HCT116 (cell line): Measurements from ENCODE around the gene C19orf25. TPM values are rescaled to one million over a fixed set of nuclear protein-coding genes. Genes with fewer than 3 reads are reported as not detected.

Source experiments
- ATAC-seq: fragments of 200-7000 bp; cut with Tn5 transposase; 2 replicates; pipeline ENCODE4 v1.9.1; 2020; ENCODE audit warnings: mild to moderate bottlenecking, moderate library complexity
- BruUV-seq: library from RNA; stranded (reverse); fragments of 400-500 nt; replicated peaks from 2 replicates; lab custom pipeline; 2021; lab: Mats Ljungman, UMichigan
- CTCF ChIA-PET: fragments of 300-600 bp; sonication (Branson Sonifier 250); formaldehyde crosslinking; loops from one replicate; lab custom pipeline; 2021; ENCODE audit warnings: antibody characterized with exemption; lab: Charles Lee
- POLR2A ChIA-PET: fragments of 300-600, 350-600 bp; sonication (Branson Sonifier 250); formaldehyde crosslinking; loops from one replicate; lab custom pipeline; 2021; ENCODE audit warnings: antibody characterized with exemption; lab: Charles Lee
- RAD21 ChIA-PET, 2 experiments: fragments of 300-600 bp; sonication (Branson Sonifier 250); formaldehyde crosslinking; loops; one replicate each; lab custom pipeline; 2023; ENCODE audit warnings: low total read pairs in 2 of 2; ENCODE audit not compliant: uncharacterized antibody in 2 of 2, unreplicated experiment in 2 of 2, low non-redundant PET in 1 of 2; lab: Charles Lee
- DNase-seq: peaks from one replicate; pipeline ENCODE4 v3.0.0-alpha.2; 2010; ENCODE audit warnings: low read depth, low spot score
- H2AFZ ChIP-seq: fragments of 200-600 bp; shearing (Covaris generic), sonication (generic); 2 replicates; pipeline ENCODE4 v1.6.1; 2017; ENCODE audit warnings: low read depth, mixed run types, mixed read lengths, antibody characterized with exemption, low read length; ENCODE audit not compliant: poor library complexity, severe bottlenecking
- H3K27ac ChIP-seq: 2 replicates; pipeline ENCODE4 v1.5.1; 2012; ENCODE audit warnings: low read depth, low read length
- H3K27me3 ChIP-seq: fragments of 200-600 bp; sonication (generic); 2 replicates; pipeline ENCODE4 v1.6.1; 2016; ENCODE audit warnings: mixed run types, low read length, mixed read lengths; ENCODE audit not compliant: insufficient read depth
- H3K36me3 ChIP-seq, 2 experiments: fragments of 200-500 bp in 1 of 2; fragments of 200-600 bp in 1 of 2; sonication (Bioruptor generic) in 1 of 2; sonication (generic) in 1 of 2; 2 replicates each; pipeline versions ENCODE4 v1.5.1 to v1.6.1; 2014 to 2016; ENCODE audit warnings: low read length in 2 of 2, inconsistent platforms in 1 of 2, mixed read lengths in 1 of 2, mixed run types in 1 of 2; ENCODE audit not compliant: insufficient read depth in 2 of 2, control insufficient read depth in 1 of 2
- H3K4me1 ChIP-seq, 2 experiments: fragments of 200-600 bp in 1 of 2; sonication (generic) in 1 of 2; 2 replicates each; pipeline versions ENCODE4 v1.5.1 to v1.6.1; 2012 to 2017; ENCODE audit warnings: low read length in 2 of 2, inconsistent platforms in 1 of 2, mild to moderate bottlenecking in 1 of 2, mixed read lengths in 1 of 2, mixed run types in 1 of 2, moderate library complexity in 1 of 2; ENCODE audit not compliant: insufficient read depth in 2 of 2, control insufficient read depth in 1 of 2
- H3K4me2 ChIP-seq: fragments of 200-600 bp; sonication (generic); 2 replicates; pipeline ENCODE4 v1.6.1; 2017; ENCODE audit warnings: mixed run types, low read length, mixed read lengths
- H3K4me3 ChIP-seq, 2 experiments: fragments of 200-600 bp in 1 of 2; sonication (generic) in 1 of 2; replicated peaks in 1 of 2; 2 replicates each; pipeline ENCODE4 v1.5.1; 2011 to 2016; ENCODE audit warnings: low read length in 2 of 2, control low read depth in 1 of 2, low read depth in 1 of 2, mild to moderate bottlenecking in 1 of 2, mixed read lengths in 1 of 2, mixed run types in 1 of 2
- H3K79me2 ChIP-seq: fragments of 200-600 bp; sonication (generic); 2 replicates; pipeline ENCODE4 v1.6.1; 2017; ENCODE audit warnings: mild to moderate bottlenecking, mixed run types, low read length, moderate library complexity, mixed read lengths; ENCODE audit not compliant: insufficient read depth
- H3K9ac ChIP-seq: fragments of 200-600 bp; sonication (generic); 2 replicates; pipeline ENCODE4 v1.6.1; 2016; ENCODE audit warnings: low read length, mixed read lengths
- H3K9me2 ChIP-seq: fragments of 200-600 bp; sonication (generic), shearing (Covaris generic); 2 replicates; pipeline ENCODE4 v1.6.1; 2017; ENCODE audit warnings: mixed run types, mild to moderate bottlenecking, moderate library complexity; ENCODE audit not compliant: insufficient read depth
- H3K9me3 ChIP-seq, 2 experiments: fragments of 200-500 bp in 1 of 2; fragments of 200-600 bp in 1 of 2; sonication (Bioruptor generic) in 1 of 2; sonication (generic) in 1 of 2; 2 replicates each; pipeline ENCODE4 v1.6.1; 2014 to 2017; ENCODE audit warnings: low read length in 2 of 2, mixed read lengths in 2 of 2, inconsistent platforms in 1 of 2, low read depth in 1 of 2, mild to moderate bottlenecking in 1 of 2, mixed run types in 1 of 2, moderate library complexity in 1 of 2; ENCODE audit not compliant: control insufficient read depth in 1 of 2, insufficient read depth in 1 of 2
- H4K20me1 ChIP-seq: fragments of 200-600 bp; sonication (generic), shearing (Covaris generic); 2 replicates; pipeline ENCODE4 v1.6.1; 2017; ENCODE audit warnings: mixed run types, mild to moderate bottlenecking, moderate library complexity; ENCODE audit not compliant: insufficient read depth
- ATF3 ChIP-seq: IDR thresholded peaks from 2 replicates; pipeline ENCODE4 v1.6.1; 2012
- CBX3 ChIP-seq: IDR thresholded peaks from 2 replicates; pipeline ENCODE4 v1.6.1; 2012; ENCODE audit warnings: low read depth
- CEBPB ChIP-seq: IDR thresholded peaks from 2 replicates; pipeline ENCODE4 v1.6.1; 2012; ENCODE audit warnings: low read depth
- EGR1 ChIP-seq: IDR thresholded peaks from 2 replicates; pipeline ENCODE4 v1.6.1; 2012; ENCODE audit warnings: low read depth
- ELF1 ChIP-seq: IDR thresholded peaks from 2 replicates; pipeline ENCODE4 v1.6.1; 2012; ENCODE audit warnings: low read depth, borderline replicate concordance
- EZH2phosphoT487 ChIP-seq: fragments of 200-600 bp; IDR thresholded peaks from 2 replicates; pipeline ENCODE4 v1.6.1; 2018; ENCODE audit warnings: antibody characterized with exemption, borderline replicate concordance
- FOSL1 ChIP-seq: IDR thresholded peaks from 2 replicates; pipeline ENCODE4 v1.6.1; 2012; ENCODE audit warnings: low read depth
- JUND ChIP-seq: IDR thresholded peaks from 2 replicates; pipeline ENCODE4 v1.6.1; 2012
- MAX ChIP-seq: IDR thresholded peaks from 2 replicates; pipeline ENCODE4 v1.6.1; 2012
- SIN3A ChIP-seq: IDR thresholded peaks from 2 replicates; pipeline ENCODE4 v1.6.1; 2012; ENCODE audit warnings: low read depth
- SP1 ChIP-seq: IDR thresholded peaks from 2 replicates; pipeline ENCODE4 v1.6.1; 2012; ENCODE audit warnings: low read depth
- SRF ChIP-seq: IDR thresholded peaks from 2 replicates; pipeline ENCODE4 v1.6.1; 2012; ENCODE audit warnings: low read depth
- ZBTB33 ChIP-seq: IDR thresholded peaks from 2 replicates; pipeline ENCODE4 v1.6.1; 2011; ENCODE audit warnings: mild to moderate bottlenecking, low read length, moderate library complexity; ENCODE audit not compliant: insufficient replicate concordance; ENCODE audit errors: extremely low read depth
- ZFX ChIP-seq: fragments of 450-650 bp; IDR thresholded peaks from 2 replicates; pipeline ENCODE4 v1.6.1; 2017
- ZNF274 ChIP-seq: fragments of 200-500 bp; sonication (Bioruptor generic); IDR thresholded peaks from 2 replicates; pipeline ENCODE4 v1.6.1; 2014; ENCODE audit warnings: mild to moderate bottlenecking, low read depth, low read length, inconsistent platforms
- intact Hi-C: fragments of 100-400 bp; cut with micrococcal nuclease; formaldehyde crosslinking; loops from 2 replicates; pipeline ENCODE4 v1.10.0; 2022
- total RNA-seq: library from RNA; stranded (reverse); gene quantifications from one replicate; pipeline ENCODE4 v1.2.1, GENCODE V29; 2021; ENCODE audit not compliant: unreplicated experiment

Gene C19orf25
- total RNA-seq, 1 experiment from 2014 or later = 48.8 TPM

GRCh38 chr19:1505991-1506881 is 27.2 kb upstream of the C19orf25 start:
- Histone ChIP-seq H3K27me3 (no peaks in the 10 kb centered on the region), H3K4me1 (peaks cover 24 to 54% of the 10 kb centered on the region in 2 experiments), H3K4me3 (no peak overlapping the region), H3K27ac (no peak overlapping the region), H3K4me2 (no peak overlapping the region), H3K36me3 (no peaks in the 10 kb centered on the region), H3K9me3 (no peaks in the 10 kb centered on the region), H4K20me1 (no peaks in the 10 kb centered on the region), H3K9ac (no peak overlapping the region), H3K9me2 (no peaks in the 10 kb centered on the region), H3K79me2 (no peaks in the 10 kb centered on the region; the same call in 1 of the 2 replicates), H2AFZ (no peak overlapping the region)
- BruUV-seq = no TSS peak
- CTCF ChIA-PET = interaction anchor here (1.1 kb wide), 1 partner anchor 15 kb away, joined by 5 read pairs; the partner anchor contains the start of gene REEP6
- TF ChIP-seq ATF3 = no peak
- TF ChIP-seq SIN3A = no peak
- TF ChIP-seq SRF = no peak
- TF ChIP-seq CBX3 = no peak
- no peak for TF ChIP-seq EZH2phosphoT487
- TF ChIP-seq SP1 = no peak
- TF ChIP-seq CEBPB = no peak
- TF ChIP-seq ZFX = no peak
- TF ChIP-seq ELF1 = no peak
- TF ChIP-seq FOSL1 = no peak
- no peak for TF ChIP-seq MAX
- no peak for TF ChIP-seq EGR1
- TF ChIP-seq ZBTB33 = no peak
- no peak for TF ChIP-seq ZNF274
- TF ChIP-seq JUND = no peak
- ATAC-seq (no peak), DNase-seq (no peak)
- POLR2A ChIA-PET = no interaction called here
- intact Hi-C loops = no loop called here
- RAD21 ChIA-PET = no interaction called here
